HG03457 (cell line): Measurements from ENCODE around the gene LACC1.
A peak's percentile ranks its signal among the peaks of the same experiment; 100 is the strongest.

Experiments
- ATAC-seq: cut with Tn5 transposase; IDR thresholded peaks from one replicate; pipeline ENCODE4 v1.9.1; 2021; ENCODE audit warnings: moderate number of reproducible peaks; ENCODE audit not compliant: unreplicated experiment

Gene LACC1

GRCh38 chr13:43883631-43884030 is 3.9 kb downstream of the LACC1 start:
- ATAC-seq, result no peak

GRCh38 chr13:43884222-43884621 is 4.5 kb downstream of the LACC1 start:
- no peak for ATAC-seq

GRCh38 chr13:43894438-43894837 is 14.7 kb downstream of the LACC1 start:
- no peak for ATAC-seq

DNA sequence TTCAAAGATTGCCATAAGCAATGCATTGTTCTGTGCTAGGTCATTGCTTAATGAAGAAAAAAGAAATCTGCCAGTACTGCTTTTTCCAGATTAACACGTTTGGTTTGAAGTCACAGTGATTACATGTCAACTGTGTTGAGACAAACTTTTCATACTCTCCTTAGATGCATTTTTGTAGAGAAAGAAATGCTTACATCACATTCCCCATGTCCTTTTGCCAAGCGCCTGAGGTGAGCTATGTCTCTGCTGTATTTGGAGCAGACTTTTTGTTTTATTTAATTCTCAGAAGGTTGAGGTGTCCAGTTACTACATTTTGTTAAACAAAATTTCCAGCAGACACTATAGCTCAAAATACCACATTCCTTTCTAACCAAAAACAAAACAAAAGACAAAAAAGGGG is 16.2 kb downstream of the LACC1 start:
- ATAC-seq, result no peak

- ATAC-seq, result no peak
These were observed 25.8 kb downstream of the LACC1 start for GRCh38 chr13:43905435-43906031.

GRCh38 chr13:43908156-43909126 is 28.7 kb downstream of the LACC1 start:
- no peak for ATAC-seq

- ATAC-seq, result no peak
These were observed 31.2 kb downstream of the LACC1 start for GRCh38 chr13:43910856-43911255.

- ATAC-seq, result no peak
These were observed 31.6 kb downstream of the LACC1 start for GRCh38 chr13:43911278-43911677.

- ATAC-seq, result no peak
These were observed 32.2 kb downstream of the LACC1 start for GRCh38 chr13:43911871-43912270.

DNA sequence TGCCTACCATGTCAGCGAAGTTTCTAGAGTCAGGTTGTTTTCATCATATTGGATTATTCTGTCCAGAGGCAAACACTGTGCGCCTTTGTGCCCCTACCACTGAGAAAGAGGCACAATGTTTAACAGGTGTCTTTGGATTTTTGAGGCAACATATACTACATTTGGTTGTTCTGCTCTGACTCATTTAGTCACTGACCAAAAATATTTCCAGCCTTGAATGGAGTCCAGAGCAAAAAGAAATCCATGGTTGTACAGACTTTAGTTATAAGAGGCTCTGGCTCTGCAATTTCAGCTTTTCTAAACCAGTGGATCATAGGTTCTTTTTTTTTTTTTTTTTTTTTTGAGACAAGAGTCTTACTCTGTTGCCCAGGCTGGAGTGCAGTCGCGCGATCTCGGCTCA is 35.7 kb downstream of the LACC1 start:
- no peak for ATAC-seq

GRCh38 chr13:43916828-43917227 is 37.1 kb downstream of the LACC1 start:
- ATAC-seq, result no peak

DNA sequence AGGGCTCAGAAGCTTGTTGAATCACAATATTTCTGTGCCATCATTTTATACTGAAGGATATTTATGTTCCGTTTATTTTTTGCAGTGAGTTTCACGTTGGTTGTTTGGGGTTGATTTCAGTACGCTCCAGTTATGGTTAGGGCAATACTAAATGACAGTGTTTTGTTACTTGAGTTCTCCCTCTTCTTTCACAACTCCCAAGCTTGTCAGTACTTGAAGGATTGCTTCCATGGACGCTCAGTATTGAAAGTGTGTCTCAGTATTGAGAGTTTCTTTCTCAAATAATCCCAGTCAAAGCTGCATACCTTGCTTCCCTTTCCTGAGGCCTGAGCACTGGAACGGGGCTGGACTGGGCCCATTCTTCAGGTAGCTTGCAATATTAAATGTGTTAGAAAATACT is 38.9 kb downstream of the LACC1 start:
- ATAC-seq, result no peak

DNA sequence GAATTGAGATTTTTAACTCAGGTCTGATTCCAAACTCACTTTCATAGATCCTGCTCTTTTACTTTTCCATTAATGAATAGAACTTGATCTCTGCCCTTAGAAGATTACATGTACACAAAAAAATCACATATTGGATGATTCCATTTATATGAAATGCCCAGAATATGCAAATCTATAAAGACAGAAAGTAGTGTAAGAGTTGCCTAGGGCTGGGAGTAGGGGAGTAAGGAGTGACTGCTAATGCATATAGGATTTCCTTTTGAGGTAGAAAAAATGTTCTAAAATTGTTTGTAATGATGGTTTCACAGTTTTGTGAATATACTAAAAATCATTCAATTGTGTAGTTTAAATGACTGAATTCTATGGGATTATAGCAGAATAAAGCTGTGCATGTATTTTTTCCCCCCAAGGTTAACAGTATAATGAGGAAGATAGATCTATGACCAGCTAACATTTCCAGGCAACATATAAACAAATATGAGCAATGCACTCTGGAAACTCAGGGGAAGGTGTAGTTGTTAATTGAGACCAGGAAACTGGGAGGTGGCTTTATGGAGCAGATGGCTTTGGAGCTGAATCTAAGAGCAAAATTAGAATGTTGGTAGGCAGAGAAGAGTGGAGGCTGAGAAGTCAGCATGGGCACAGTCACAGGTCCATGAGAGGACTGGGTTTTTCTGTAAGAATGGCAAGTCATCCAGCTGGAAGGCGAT is 41.4 kb downstream of the LACC1 start:
- no peak for ATAC-seq

- ATAC-seq, result peak; percentile 86
These were observed 45.0 kb downstream of the LACC1 start for GRCh38 chr13:43924549-43925245.

- ATAC-seq, result no peak
These were observed 50.2 kb downstream of the LACC1 start for GRCh38 chr13:43929947-43930346.

GRCh38 chr13:43933378-43933777 is 53.7 kb downstream of the LACC1 start:
- ATAC-seq, result peak; percentile 99

DNA sequence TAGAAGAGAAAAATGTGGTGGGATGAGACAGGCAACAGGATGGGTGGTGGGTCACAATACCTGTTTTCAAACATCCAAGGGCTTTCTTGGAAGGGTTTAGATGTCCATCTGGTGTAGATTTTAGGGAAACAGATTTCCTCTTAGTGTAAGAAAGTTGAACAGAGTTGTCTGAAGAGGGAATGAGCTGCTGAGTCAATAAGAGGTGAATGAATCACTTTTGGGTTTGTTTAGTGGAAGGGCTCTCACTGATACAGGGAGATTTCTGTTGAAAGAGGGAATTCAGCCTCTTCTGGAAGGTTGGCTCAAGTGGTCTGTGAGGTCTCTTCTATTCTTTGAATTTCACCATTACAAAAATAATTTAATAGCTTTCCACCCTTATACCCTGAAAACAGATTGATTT is 54.6 kb downstream of the LACC1 start:
- ATAC-seq, result no peak

DNA sequence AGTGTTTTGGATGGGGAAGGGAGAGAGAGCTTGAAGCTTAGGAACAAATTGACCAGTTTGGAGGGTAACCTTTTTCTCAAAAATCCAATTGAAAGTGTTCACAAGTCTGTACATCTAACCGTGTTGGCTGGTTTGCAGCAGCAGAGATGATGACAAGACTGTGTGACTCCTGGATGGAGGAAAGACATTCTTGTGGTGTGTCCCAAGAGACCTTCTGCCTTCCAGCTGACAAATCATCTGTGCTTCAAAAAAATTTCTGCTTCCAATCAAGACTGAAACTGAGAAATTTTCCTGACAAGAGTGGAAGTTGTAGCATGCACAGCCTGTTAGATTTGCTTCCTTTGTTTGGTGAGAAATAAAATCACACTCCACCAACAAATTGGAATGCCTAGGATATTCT is 56.2 kb downstream of the LACC1 start:
- ATAC-seq, result no peak

GRCh38 chr13:43936647-43937046 is 56.9 kb downstream of the LACC1 start:
- no peak for ATAC-seq

GRCh38 chr13:43937839-43938238 is 58.1 kb downstream of the LACC1 start:
- no peak for ATAC-seq

- ATAC-seq, result no peak
These were observed 58.7 kb downstream of the LACC1 start for GRCh38 chr13:43938449-43938848.
